Neutrophil (primary cell): ENCODE data around the gene MYO7A.

Source experiments
- H3K27ac ChIP-seq: fragments of 200-600 bp; sonication (generic); 2 replicates; pipeline ENCODE4 v1.5.1; 2016; ENCODE audit warnings: mild to moderate bottlenecking, moderate library complexity
- H3K27me3 ChIP-seq: fragments of 200-600 bp; sonication (generic); 2 replicates; pipeline ENCODE4 v1.6.0; 2016; ENCODE audit warnings: mild to moderate bottlenecking
- H3K36me3 ChIP-seq: fragments of 200-600 bp; sonication (generic); 2 replicates; pipeline ENCODE4 v1.5.1; 2017
- H3K4me1 ChIP-seq, 2 experiments: fragments of 200-600 bp in 1 of 2; sonication (generic) in 1 of 2; 1 replicate in 1 of 2; 2 replicates in 1 of 2; pipeline versions ENCODE4 v1.5.1 to v1.6.1; 2013 to 2016; ENCODE audit warnings: low read depth in 1 of 2, low read length in 1 of 2, mild to moderate bottlenecking in 1 of 2, moderate library complexity in 1 of 2; ENCODE audit not compliant: control insufficient read depth in 1 of 2, insufficient read depth in 1 of 2
- H3K4me3 ChIP-seq, 2 experiments: fragments of 200-600 bp in 1 of 2; sonication (generic) in 1 of 2; 1 replicate in 1 of 2; 2 replicates in 1 of 2; pipeline ENCODE4 v1.5.1; 2013 to 2016; ENCODE audit warnings: low read depth in 1 of 2, low read length in 1 of 2, mild to moderate bottlenecking in 1 of 2, moderate library complexity in 1 of 2
- H3K9me3 ChIP-seq: fragments of 200-600 bp; sonication (generic); 2 replicates; pipeline ENCODE4 v1.5.1; 2016
- CTCF ChIP-seq: fragments of 200-600 bp; sonication (generic); IDR thresholded peaks from 2 replicates; pipeline ENCODE4 v1.5.1; 2016; ENCODE audit warnings: antibody characterized with exemption

Gene MYO7A

GRCh38 chr11:77231800-77232199 is 103.8 kb downstream of the MYO7A start:
- Histone ChIP-seq H3K9me3 (no peaks in the 10 kb centered on the region), H3K4me3 (no peak overlapping the region), H3K4me1 (no peaks in the 10 kb centered on the region), H3K27ac (no peak overlapping the region), H3K36me3 (no peaks in the 10 kb centered on the region), H3K27me3 (no peaks in the 10 kb centered on the region)
- TF ChIP-seq CTCF: no peak

GRCh38 chr11:77232242-77232641 is 104.2 kb downstream of the MYO7A start:
- Histone ChIP-seq H3K4me1 (no peaks in the 10 kb centered on the region), H3K27me3 (no peaks in the 10 kb centered on the region), H3K27ac (no peak overlapping the region), H3K9me3 (no peaks in the 10 kb centered on the region), H3K4me3 (no peak overlapping the region), H3K36me3 (no peaks in the 10 kb centered on the region)
- no peak for TF ChIP-seq CTCF

- H3K27ac ChIP-seq: no peak overlapping the region
- no peak for TF ChIP-seq CTCF
- no peaks in the 10 kb centered on the region for H3K36me3 ChIP-seq
- no peaks in the 10 kb centered on the region for H3K27me3 ChIP-seq
- H3K4me3 ChIP-seq: no peak overlapping the region
- no peaks in the 10 kb centered on the region for H3K4me1 ChIP-seq
- H3K9me3 ChIP-seq: no peaks in the 10 kb centered on the region
Measured at GRCh38 chr11:77233011-77233410, 105.0 kb downstream of the MYO7A start.

- no peak for TF ChIP-seq CTCF
- Histone ChIP-seq H3K27me3 (no peaks in the 10 kb centered on the region), H3K36me3 (no peaks in the 10 kb centered on the region), H3K4me3 (no peak overlapping the region), H3K9me3 (no peaks in the 10 kb centered on the region), H3K27ac (no peak overlapping the region), H3K4me1 (no peaks in the 10 kb centered on the region)
Measured at GRCh38 chr11:77236901-77237300, 108.9 kb downstream of the MYO7A start.

GRCh38 chr11:77244277-77245027 is 116.4 kb downstream of the MYO7A start:
- H3K27me3 ChIP-seq: no peaks in the 10 kb centered on the region
- H3K9me3 ChIP-seq: no peaks in the 10 kb centered on the region
- H3K27ac ChIP-seq: no peak overlapping the region
- H3K4me3 ChIP-seq: no peak overlapping the region
- H3K4me1 ChIP-seq: no peaks in the 10 kb centered on the region
- TF ChIP-seq CTCF: no peak
- no peaks in the 10 kb centered on the region for H3K36me3 ChIP-seq
